ENCODE measurements around the gene PCMT1.

The PCMT1 gene

DNA sequence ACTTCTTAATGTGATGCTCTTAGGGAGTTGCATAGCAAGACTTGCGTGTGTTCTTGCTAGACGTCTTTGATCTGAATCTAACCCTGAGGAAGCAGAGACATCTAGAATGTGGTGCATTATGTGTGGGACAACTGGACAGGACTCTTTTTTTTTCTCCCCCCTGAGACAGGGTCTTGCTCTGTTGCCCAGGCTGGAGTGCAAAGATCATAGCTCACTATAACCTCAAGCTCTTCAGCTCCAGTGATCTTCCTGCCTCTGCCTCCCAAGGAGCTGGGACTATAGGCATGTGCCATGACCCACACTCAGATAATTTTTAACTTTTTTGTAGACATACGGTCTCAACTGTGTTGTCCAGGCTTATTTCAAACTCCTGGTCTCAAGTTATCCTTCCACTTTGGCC is 34.0 kb downstream of the PCMT1 start:
- Histone ChIP-seq H4K20me1 (ENCODE audit: insufficient read depth, low read length) (no peaks in the 10 kb centered on the region), H3K9ac (ENCODE audit: low read length) (no peak overlapping the region), H2AFZ (ENCODE audit: low read length) (no peak overlapping the region), H3K9me3 (ENCODE audit: low read length) (no peaks in the 10 kb centered on the region), H3K4me3 (ENCODE audit: low read depth, low read length, poor library complexity, severe bottlenecking) (no peak overlapping the region), H3K4me1 (ENCODE audit: insufficient read depth, low read length, severe bottlenecking) (no peaks in the 10 kb centered on the region), H3K27ac (ENCODE audit: low read depth, low read length, poor library complexity, severe bottlenecking) (no peak overlapping the region), H3F3A (ENCODE audit: insufficient read depth, low read length) (no peaks in the 10 kb centered on the region), H3K27me3 (ENCODE audit: insufficient read depth, low read length) (no peaks in the 10 kb centered on the region), H3K9me2 (ENCODE audit: low read depth, low read length) (no peaks in the 10 kb centered on the region), H3K79me2 (ENCODE audit: insufficient read depth, low read length) (no peaks in the 10 kb centered on the region), H3K36me3 (ENCODE audit: insufficient read depth, low read length) (peaks cover 42% of the 10 kb centered on the region), H3K4me2 (ENCODE audit: low read length) (no peak overlapping the region)
- no peak for TF ChIP-seq EZH2 (IDR thresholded peaks at IDR 0.05; ENCODE audit: borderline replicate concordance, low read length)
- TF ChIP-seq, protein P1, sequence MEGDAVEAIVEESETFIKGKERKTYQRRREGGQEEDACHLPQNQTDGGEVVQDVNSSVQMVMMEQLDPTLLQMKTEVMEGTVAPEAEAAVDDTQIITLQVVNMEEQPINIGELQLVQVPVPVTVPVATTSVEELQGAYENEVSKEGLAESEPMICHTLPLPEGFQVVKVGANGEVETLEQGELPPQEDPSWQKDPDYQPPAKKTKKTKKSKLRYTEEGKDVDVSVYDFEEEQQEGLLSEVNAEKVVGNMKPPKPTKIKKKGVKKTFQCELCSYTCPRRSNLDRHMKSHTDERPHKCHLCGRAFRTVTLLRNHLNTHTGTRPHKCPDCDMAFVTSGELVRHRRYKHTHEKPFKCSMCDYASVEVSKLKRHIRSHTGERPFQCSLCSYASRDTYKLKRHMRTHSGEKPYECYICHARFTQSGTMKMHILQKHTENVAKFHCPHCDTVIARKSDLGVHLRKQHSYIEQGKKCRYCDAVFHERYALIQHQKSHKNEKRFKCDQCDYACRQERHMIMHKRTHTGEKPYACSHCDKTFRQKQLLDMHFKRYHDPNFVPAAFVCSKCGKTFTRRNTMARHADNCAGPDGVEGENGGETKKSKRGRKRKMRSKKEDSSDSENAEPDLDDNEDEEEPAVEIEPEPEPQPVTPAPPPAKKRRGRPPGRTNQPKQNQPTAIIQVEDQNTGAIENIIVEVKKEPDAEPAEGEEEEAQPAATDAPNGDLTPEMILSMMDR (IDR thresholded peaks at IDR 0.05; ENCODE audit: low read length): no peak

DNA sequence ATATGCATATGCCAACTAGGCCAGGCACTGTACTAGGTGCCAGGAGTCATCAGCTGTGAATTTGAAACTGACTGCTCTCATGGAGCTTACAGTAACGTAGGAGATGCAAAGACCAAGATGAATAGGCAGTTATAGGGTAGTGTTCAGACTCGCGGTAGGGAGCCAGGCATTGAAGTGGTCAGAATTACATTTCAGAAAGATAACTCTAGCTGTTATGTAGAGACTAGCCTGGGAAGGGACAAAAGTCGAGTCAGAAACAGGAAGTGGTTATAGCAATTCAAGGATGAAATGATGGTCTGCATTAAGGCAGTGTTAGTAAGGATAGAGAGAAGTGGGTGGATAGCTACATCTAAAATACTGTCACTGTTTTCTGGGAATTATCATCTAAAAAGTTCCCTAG is 56.6 kb downstream of the PCMT1 start:
- Histone ChIP-seq H3K27ac (ENCODE audit: low read depth, low read length, poor library complexity, severe bottlenecking) (no peak overlapping the region), H3F3A (ENCODE audit: insufficient read depth, low read length) (no peaks in the 10 kb centered on the region; the same call in 1 of the 2 replicates)

DNA sequence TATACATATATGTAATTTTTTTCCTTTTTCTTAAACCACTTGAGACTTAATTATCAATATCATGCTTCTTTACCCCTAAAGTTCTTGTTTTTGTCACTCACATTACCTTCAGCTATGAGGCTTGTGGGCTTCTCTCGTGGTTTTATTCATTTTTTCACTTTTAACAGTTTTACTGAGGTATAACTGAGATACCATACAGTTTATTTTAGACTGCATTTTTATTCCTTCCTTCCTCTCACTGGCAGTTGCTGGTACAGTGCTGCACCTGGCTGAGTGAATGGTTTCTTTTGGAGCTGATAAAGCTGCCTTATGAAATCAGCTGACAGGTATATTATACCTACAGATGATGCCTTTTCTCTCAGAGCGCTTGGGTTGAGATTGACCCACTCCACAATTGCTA is 60.3 kb downstream of the PCMT1 start:
- Histone ChIP-seq H3K36me3 (ENCODE audit: insufficient read depth, low read length) (peaks cover 26% of the 10 kb centered on the region), H3F3A (ENCODE audit: insufficient read depth, low read length) (no peaks in the 10 kb centered on the region; the same call in 1 of the 2 replicates), H3K4me2 (ENCODE audit: low read length) (no peak overlapping the region), H3K27ac (ENCODE audit: low read depth, low read length, poor library complexity, severe bottlenecking) (no peak overlapping the region), H3K4me3 (ENCODE audit: low read depth, low read length, poor library complexity, severe bottlenecking) (no peak overlapping the region), H2AFZ (ENCODE audit: low read length) (no peak overlapping the region), H3K4me1 (ENCODE audit: insufficient read depth, low read length, severe bottlenecking) (no peaks in the 10 kb centered on the region), H4K20me1 (ENCODE audit: insufficient read depth, low read length) (no peaks in the 10 kb centered on the region), H3K9ac (ENCODE audit: low read length) (no peak overlapping the region), H3K27me3 (ENCODE audit: insufficient read depth, low read length) (no peaks in the 10 kb centered on the region), H3K9me3 (ENCODE audit: low read length) (no peaks in the 10 kb centered on the region), H3K79me2 (ENCODE audit: insufficient read depth, low read length) (no peaks in the 10 kb centered on the region), H3K9me2 (ENCODE audit: low read depth, low read length) (no peaks in the 10 kb centered on the region)
- TF ChIP-seq, protein P1 (IDR thresholded peaks at IDR 0.05; ENCODE audit: low read length): no peak
- TF ChIP-seq EZH2 (IDR thresholded peaks at IDR 0.05; ENCODE audit: borderline replicate concordance, low read length): no peak

More for the DNA sequence above, 56.6 kb downstream of the PCMT1 start:
- no peaks in the 10 kb centered on the region for H3K4me1 ChIP-seq (ENCODE audit: insufficient read depth, low read length, severe bottlenecking)
- H3K9me2 ChIP-seq (ENCODE audit: low read depth, low read length): no peaks in the 10 kb centered on the region
- H3K4me2 ChIP-seq (ENCODE audit: low read length): no peak overlapping the region
- no peaks in the 10 kb centered on the region for H3K9me3 ChIP-seq (ENCODE audit: low read length)
- TF ChIP-seq EZH2 (IDR thresholded peaks at IDR 0.05; ENCODE audit: borderline replicate concordance, low read length): no peak
- TF ChIP-seq, protein P1 (IDR thresholded peaks at IDR 0.05; ENCODE audit: low read length): no peak
- H3K27me3 ChIP-seq (ENCODE audit: insufficient read depth, low read length): no peaks in the 10 kb centered on the region
- H2AFZ ChIP-seq (ENCODE audit: low read length): no peak overlapping the region
- no peak overlapping the region for H3K4me3 ChIP-seq (ENCODE audit: low read depth, low read length, poor library complexity, severe bottlenecking)
- no peaks in the 10 kb centered on the region for H3K79me2 ChIP-seq (ENCODE audit: insufficient read depth, low read length)
- H3K9ac ChIP-seq (ENCODE audit: low read length): no peak overlapping the region
- H4K20me1 ChIP-seq (ENCODE audit: insufficient read depth, low read length): no peaks in the 10 kb centered on the region
- H3K36me3 ChIP-seq (ENCODE audit: insufficient read depth, low read length): peaks cover 34% of the 10 kb centered on the region

Data from OCI-LY1 (cell line).